Activated naive CD8-positive, alpha-beta T cell treated with anti-CD3 and anti-CD28 coated beads for 36 hours (primary cell): ENCODE data around the gene PSMB1. TPM values are rescaled to one million over a fixed set of nuclear protein-coding genes. Genes with fewer than 3 reads are reported as not detected.
"Not testable (repeated sequence)": the region's sequence is repeated elsewhere in the genome, so short reads cannot be mapped to it uniquely, and the experiment has no call there.

Experiments
- DNase-seq: peaks from one replicate; pipeline ENCODE4 v3.0.0; 2021
- H3K27ac Mint-ChIP-seq: one replicate; pipeline ENCODE4 v1.8.0; 2022; ENCODE audit warnings: mild to moderate bottlenecking, moderate library complexity, mixed read lengths
- H3K27me3 Mint-ChIP-seq: one replicate; pipeline ENCODE4 v1.8.0; 2022; ENCODE audit warnings: mild to moderate bottlenecking, mixed read lengths
- H3K36me3 Mint-ChIP-seq: one replicate; pipeline ENCODE4 v1.8.0; 2021; ENCODE audit warnings: mild to moderate bottlenecking, mixed read lengths
- H3K4me1 Mint-ChIP-seq: one replicate; pipeline ENCODE4 v1.8.0; 2021; ENCODE audit warnings: mixed read lengths
- H3K4me3 Mint-ChIP-seq: one replicate; pipeline ENCODE4 v1.8.0; 2022; ENCODE audit warnings: mild to moderate bottlenecking, moderate library complexity, mixed read lengths
- H3K9me3 Mint-ChIP-seq: one replicate; pipeline ENCODE4 v1.8.0; 2022; ENCODE audit warnings: mixed read lengths
- total RNA-seq, 2 experiments: library from RNA; stranded (reverse); gene quantifications; one replicate each; pipeline ENCODE4 v1.2.3, GENCODE V29; 2021

Gene PSMB1
- total RNA-seq, 2 experiments from 2014 or later, result 270 to 283 TPM

DNA sequence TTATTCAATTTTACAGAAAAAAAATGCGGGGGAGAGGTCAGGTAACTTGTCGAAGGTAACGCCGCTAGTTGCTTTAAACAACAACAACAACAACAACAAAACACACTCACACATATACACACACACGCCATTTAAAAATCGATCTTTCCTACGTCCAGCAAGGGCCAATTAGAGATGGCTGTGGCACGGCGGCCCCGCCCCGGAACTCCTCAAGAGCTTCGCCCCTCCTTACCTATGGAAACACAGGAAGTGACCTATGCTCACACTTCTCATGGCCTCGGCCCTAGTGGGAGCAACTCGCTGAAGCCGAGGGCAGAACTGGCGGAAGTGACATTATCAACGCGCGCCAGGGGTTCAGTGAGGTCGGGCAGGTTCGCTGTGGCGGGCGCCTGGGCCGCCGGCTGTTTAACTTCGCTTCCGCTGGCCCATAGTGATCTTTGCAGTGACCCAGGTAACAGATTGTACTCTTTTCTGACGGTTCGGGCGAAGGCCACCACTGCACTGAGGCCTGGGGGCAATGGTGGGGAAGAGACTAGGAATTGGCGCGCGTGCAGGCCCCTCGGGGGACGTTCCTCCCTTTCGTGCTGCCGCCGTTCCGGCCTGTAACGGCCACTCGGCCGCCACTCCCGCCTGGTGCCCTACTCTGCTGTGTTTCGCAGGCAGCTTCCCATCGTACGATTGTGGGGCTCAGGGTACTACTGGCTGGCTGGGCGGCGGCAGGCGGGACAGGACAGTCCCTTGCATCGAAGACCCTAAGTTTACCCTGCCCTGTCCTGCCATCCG, 1.1 kb upstream of the PSMB1 start, which contains the start of gene TBP:
Gene TBP, plus strand, starts transcription at position 357 of the 783 bp plus-strand sequence. CDS start 2,661 bp downstream, outside the sequence.
- Mint-ChIP-seq H3K9me3 (no peaks in the 10 kb centered on the region), H3K27me3 (no peaks in the 10 kb centered on the region), H3K4me1 (peaks cover 38% of the 10 kb centered on the region), H3K4me3 (no peak within 1 kb of the TSS), H3K36me3 (peaks cover 23% of the 10 kb centered on the region), H3K27ac (no peak within 1 kb of the TSS)
- peak; percentile 95 for DNase-seq

DNA sequence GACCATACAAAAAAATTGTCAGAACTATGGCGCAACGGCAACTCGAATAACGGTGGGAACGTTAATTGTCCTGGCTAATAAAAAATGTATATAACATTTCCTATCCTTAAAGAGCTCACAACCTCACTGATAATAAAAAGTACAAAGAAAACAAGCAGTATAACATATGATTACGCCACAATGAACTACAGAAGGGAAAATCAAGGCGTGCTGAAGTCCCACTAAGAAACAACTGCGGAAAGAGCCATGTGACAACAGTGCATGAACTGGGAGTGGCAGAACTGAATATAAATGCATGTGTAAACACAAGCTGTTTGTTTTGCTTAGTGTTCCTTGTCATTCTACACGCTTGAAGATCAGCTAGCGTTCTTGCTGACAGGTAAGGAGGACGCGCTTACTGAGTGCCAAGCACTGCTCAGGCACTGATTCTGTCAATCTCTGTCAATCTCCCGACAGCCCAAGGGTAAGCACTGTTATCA, 466 bp upstream of the PSMB1 start:
- Mint-ChIP-seq H3K36me3 (peaks cover 24% of the 10 kb centered on the region), H3K27ac (no peak overlapping the region), H3K27me3 (no peaks in the 10 kb centered on the region), H3K9me3 (no peaks in the 10 kb centered on the region), H3K4me1 (peaks cover 39% of the 10 kb centered on the region), H3K4me3 (no peak overlapping the region)
- no peak for DNase-seq

DNA sequence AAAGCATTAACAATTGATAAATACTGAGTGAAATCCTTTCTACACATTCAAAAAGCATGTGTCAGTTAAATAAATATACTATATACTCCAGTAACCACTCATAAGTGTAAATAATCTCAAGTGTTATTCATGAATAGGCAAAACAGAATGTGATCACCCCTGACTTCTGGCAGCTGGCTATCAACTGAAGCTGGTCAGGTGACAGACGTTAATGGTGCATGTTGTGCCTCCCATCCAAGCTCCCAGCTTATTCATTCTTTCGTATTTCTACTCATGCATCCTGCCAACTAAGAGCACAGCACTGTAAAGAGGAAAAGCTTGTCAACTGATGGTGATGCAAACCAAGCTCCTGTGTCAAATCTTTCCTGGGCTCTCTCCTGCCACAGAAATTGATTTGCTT, 7.7 kb downstream of the PSMB1 start:
- no peak overlapping the region for H3K4me3 Mint-ChIP-seq
- H3K27ac Mint-ChIP-seq, result no peak overlapping the region
- no peak for DNase-seq
- no peaks in the 10 kb centered on the region for H3K27me3 Mint-ChIP-seq
- peaks cover 37% of the 10 kb centered on the region for H3K36me3 Mint-ChIP-seq
- H3K9me3 Mint-ChIP-seq, result no peaks in the 10 kb centered on the region
- H3K4me1 Mint-ChIP-seq, result peaks cover 46% of the 10 kb centered on the region

GRCh38 chr6:170542031-170542719, 10.9 kb downstream of the PSMB1 start:
- Mint-ChIP-seq H3K27ac (peak overlapping the region; percentile 48), H3K27me3 (no peaks in the 10 kb centered on the region), H3K9me3 (no peaks in the 10 kb centered on the region), H3K36me3 (peaks cover 21% of the 10 kb centered on the region), H3K4me1 (peaks cover 28% of the 10 kb centered on the region), H3K4me3 (no peak overlapping the region)
- no peak for DNase-seq

DNA sequence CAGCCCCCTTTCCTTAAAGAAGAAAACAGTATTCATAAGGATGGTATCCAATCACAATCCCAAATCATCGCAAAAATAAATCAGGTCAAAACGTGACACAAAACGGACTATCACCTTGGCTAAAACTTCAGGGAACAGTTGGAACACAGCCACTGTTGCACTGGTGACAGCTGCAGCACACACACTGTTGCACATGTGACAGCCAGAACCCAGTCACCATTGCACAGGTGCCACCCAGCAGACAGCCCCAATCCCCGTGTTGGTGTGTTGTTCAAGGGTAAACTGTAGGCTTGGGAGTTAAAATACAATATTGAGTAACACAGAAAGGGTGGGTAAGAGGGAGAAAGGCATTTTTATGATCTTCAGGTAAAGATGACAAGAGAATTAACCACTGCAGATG, 15.8 kb downstream of the PSMB1 start:
- H3K9me3 Mint-ChIP-seq, result no peaks in the 10 kb centered on the region
- H3K27ac Mint-ChIP-seq, result peak overlapping the region; percentile 0
- no peak for DNase-seq
- peaks cover 24% of the 10 kb centered on the region for H3K36me3 Mint-ChIP-seq
- no peaks in the 10 kb centered on the region for H3K27me3 Mint-ChIP-seq
- no peak overlapping the region for H3K4me3 Mint-ChIP-seq
- peaks cover 13% of the 10 kb centered on the region for H3K4me1 Mint-ChIP-seq

GRCh38 chr6:170536671-170537070, 16.4 kb downstream of the PSMB1 start:
- Mint-ChIP-seq H3K9me3 (no peaks in the 10 kb centered on the region), H3K27me3 (no peaks in the 10 kb centered on the region), H3K4me1 (peaks cover 9% of the 10 kb centered on the region), H3K36me3 (peaks cover 21% of the 10 kb centered on the region), H3K27ac (peak overlapping the region; percentile 19), H3K4me3 (no peak overlapping the region)
- DNase-seq, result no peak

GRCh38 chr6:170535004-170535403, 18.1 kb downstream of the PSMB1 start:
- Mint-ChIP-seq H3K36me3 (peaks cover 13% of the 10 kb centered on the region), H3K27ac (peak overlapping the region; percentile 40), H3K9me3 (no peaks in the 10 kb centered on the region), H3K27me3 (no peaks in the 10 kb centered on the region), H3K4me3 (no peak overlapping the region), H3K4me1 (peaks cover 5% of the 10 kb centered on the region)
- DNase-seq, result no peak

DNA sequence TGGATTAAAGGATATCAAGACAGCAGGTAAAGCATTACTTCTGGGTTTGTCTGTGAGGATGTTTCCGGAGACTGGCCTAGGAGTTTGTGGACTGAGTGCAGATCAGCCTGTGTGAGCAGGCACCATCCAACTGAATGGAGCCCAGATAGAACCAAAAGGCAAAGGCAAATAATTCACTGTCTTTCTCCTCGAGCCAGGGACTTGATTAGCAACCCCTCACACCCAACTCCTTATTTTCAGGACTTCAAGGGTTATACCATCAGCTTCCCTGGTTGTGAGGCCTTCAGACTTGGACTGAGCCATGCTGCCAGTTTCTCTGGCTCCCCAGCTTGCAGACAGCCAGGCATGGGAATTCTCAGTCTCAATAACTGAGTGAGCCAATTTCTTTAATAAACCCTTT, 19.3 kb downstream of the PSMB1 start:
- Mint-ChIP-seq H3K36me3 (peaks cover 13% of the 10 kb centered on the region), H3K4me3 (no peak overlapping the region), H3K9me3 (no peaks in the 10 kb centered on the region), H3K27me3 (no peaks in the 10 kb centered on the region), H3K27ac (no peak overlapping the region), H3K4me1 (peaks cover 9% of the 10 kb centered on the region)
- DNase-seq, result no peak

GRCh38 chr6:170532867-170533488, 20.1 kb downstream of the PSMB1 start:
- H3K36me3 Mint-ChIP-seq, result peaks cover 13% of the 10 kb centered on the region
- H3K9me3 Mint-ChIP-seq, result no peaks in the 10 kb centered on the region
- peaks cover 15% of the 10 kb centered on the region for H3K4me1 Mint-ChIP-seq
- H3K4me3 Mint-ChIP-seq, result no peak overlapping the region
- H3K27ac Mint-ChIP-seq, result peak overlapping the region; percentile 0
- H3K27me3 Mint-ChIP-seq, result no peaks in the 10 kb centered on the region
- no peak for DNase-seq

DNA sequence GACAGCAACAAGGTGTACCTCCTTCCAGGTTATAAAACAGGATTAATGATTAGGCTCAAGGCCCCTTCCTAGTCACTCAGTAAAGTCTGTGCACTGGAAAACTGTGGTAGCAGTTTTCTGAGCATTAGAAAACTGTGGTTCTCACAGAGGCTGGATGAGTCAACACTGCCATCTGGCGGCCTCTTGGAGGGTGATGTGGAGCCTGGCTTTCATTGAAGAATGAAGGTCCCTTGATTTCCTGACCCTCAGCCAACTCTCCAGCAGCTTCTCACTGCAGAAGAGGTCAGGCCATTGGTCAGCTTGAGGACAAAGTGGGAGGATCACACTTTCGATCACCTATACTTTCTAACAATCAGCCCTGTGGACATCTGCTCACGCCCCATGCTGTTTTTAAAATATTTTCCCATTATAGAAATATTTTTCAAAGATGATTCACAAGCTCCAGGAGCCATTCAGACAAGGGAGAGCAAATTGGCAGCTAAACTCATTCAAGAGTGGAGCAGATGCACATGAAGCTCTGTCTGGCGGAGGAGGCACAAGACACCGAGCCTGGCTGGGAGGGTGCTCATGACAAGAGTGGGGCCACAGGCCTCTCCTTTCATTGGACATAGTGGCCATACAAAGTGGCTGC, 23.2 kb downstream of the PSMB1 start:
- Mint-ChIP-seq H3K4me3 (no peak overlapping the region), H3K36me3 (peaks cover 1% of the 10 kb centered on the region), H3K9me3 (no peaks in the 10 kb centered on the region), H3K27ac (no peak overlapping the region), H3K4me1 (peaks cover 12% of the 10 kb centered on the region), H3K27me3 (no peaks in the 10 kb centered on the region)
- DNase-seq, result peak; percentile 52

DNA sequence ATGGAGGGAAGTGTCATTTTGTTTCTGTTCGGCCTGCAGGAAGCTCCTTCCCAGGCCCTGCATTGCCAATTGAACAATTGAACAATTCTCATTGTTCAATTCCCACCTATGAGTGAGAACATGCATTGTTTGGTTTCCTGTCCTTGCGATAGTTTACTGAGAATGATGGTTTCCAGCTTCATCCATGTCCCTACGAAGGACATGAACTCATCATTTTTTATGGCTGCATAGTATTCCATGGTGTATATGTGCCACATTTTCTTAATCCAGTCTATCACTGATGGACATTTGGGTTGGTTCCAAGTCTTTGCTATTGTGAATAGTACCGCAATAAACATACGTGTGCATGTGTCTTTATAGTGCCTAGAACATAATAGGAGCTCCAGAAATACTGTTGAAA, 25.1 kb downstream of the PSMB1 start:
- not testable (repeated sequence) for H3K27me3 Mint-ChIP-seq, H3K4me3 Mint-ChIP-seq, DNase-seq, H3K36me3 Mint-ChIP-seq, H3K27ac Mint-ChIP-seq, H3K9me3 Mint-ChIP-seq
- peaks cover 12% of the 10 kb centered on the region for H3K4me1 Mint-ChIP-seq

GRCh38 chr6:170525795-170526194, 27.3 kb downstream of the PSMB1 start:
- Mint-ChIP-seq H3K36me3 (no peaks in the 10 kb centered on the region), H3K27me3 (no peaks in the 10 kb centered on the region), H3K4me3 (no peak overlapping the region), H3K4me1 (peaks cover 12% of the 10 kb centered on the region), H3K9me3 (no peaks in the 10 kb centered on the region), H3K27ac (no peak overlapping the region)
- DNase-seq, result no peak

- H3K27me3 Mint-ChIP-seq, result peaks cover 4% of the 10 kb centered on the region
- H3K27ac Mint-ChIP-seq, result no peak overlapping the region
- DNase-seq, result no peak
Measured at GRCh38 chr6:170524172-170524502, 29.0 kb downstream of the PSMB1 start.

GRCh38 chr6:170523256-170524171, 29.6 kb downstream of the PSMB1 start:
- peaks cover 4% of the 10 kb centered on the region for H3K27me3 Mint-ChIP-seq
- DNase-seq, result no peak
- H3K27ac Mint-ChIP-seq, result no peak overlapping the region
- H3K9me3 Mint-ChIP-seq, result no peaks in the 10 kb centered on the region
- H3K36me3 Mint-ChIP-seq, result no peaks in the 10 kb centered on the region
- peaks cover 3% of the 10 kb centered on the region for H3K4me1 Mint-ChIP-seq
- no peak overlapping the region for H3K4me3 Mint-ChIP-seq

More at GRCh38 chr6:170524172-170524502, 29.0 kb downstream of the PSMB1 start:
- Mint-ChIP-seq H3K36me3 (no peaks in the 10 kb centered on the region), H3K9me3 (no peaks in the 10 kb centered on the region), H3K4me3 (no peak overlapping the region), H3K4me1 (peaks cover 7% of the 10 kb centered on the region)
